Liver (tissue), 9 donors: ENCODE data around the gene PXMP4. TPM values are rescaled to one million over a fixed set of nuclear protein-coding genes. Genes with fewer than 3 reads are reported as not detected.
A peak's percentile ranks its signal among the peaks of the same experiment; 100 is the strongest.

Source experiments
- DNase-seq: peaks from one replicate; pipeline ENCODE4 v3.0.0-alpha.2; 2017; ENCODE audit warnings: low spot score
- H3K27ac ChIP-seq, 2 donors: one replicate each; pipeline ENCODE4 v1.7.0; 2013; ENCODE audit warnings: inconsistent platforms in 2 of 2, low read length in 2 of 2, control low read depth in 1 of 2, low read depth in 1 of 2, mild to moderate bottlenecking in 1 of 2
- H3K27me3 ChIP-seq, 4 donors: one replicate each; pipeline versions ENCODE4 v1.6.1 to v1.7.0; 2013; ENCODE audit warnings: low read length in 3 of 4, inconsistent platforms in 1 of 4, mild to moderate bottlenecking in 1 of 4, moderate library complexity in 1 of 4; ENCODE audit not compliant: control insufficient read depth in 4 of 4, insufficient read depth in 4 of 4
- H3K36me3 ChIP-seq, 4 donors: one replicate each; pipeline versions ENCODE4 v1.6.1 to v1.7.0; 2013; ENCODE audit warnings: low read length in 3 of 4, mild to moderate bottlenecking in 3 of 4, low read depth in 1 of 4, moderate library complexity in 1 of 4; ENCODE audit not compliant: control insufficient read depth in 4 of 4, insufficient read depth in 3 of 4
- H3K4me1 ChIP-seq, 4 donors: one replicate each; pipeline versions ENCODE4 v1.6.1 to v1.7.0; 2013; ENCODE audit warnings: low read length in 3 of 4, mild to moderate bottlenecking in 3 of 4, moderate library complexity in 1 of 4; ENCODE audit not compliant: control insufficient read depth in 4 of 4, insufficient read depth in 4 of 4
- H3K4me3 ChIP-seq, 3 donors: one replicate each; pipeline versions ENCODE4 v1.6.1 to v1.7.0; 2013; ENCODE audit warnings: low read length in 3 of 3, control low read depth in 1 of 3, low read depth in 1 of 3, mild to moderate bottlenecking in 1 of 3
- H3K9ac ChIP-seq, 2 donors: one replicate each; pipeline ENCODE4 v1.7.0; 2013; ENCODE audit warnings: low read length in 2 of 2, mild to moderate bottlenecking in 2 of 2, moderate library complexity in 2 of 2, control low read depth in 1 of 2, low read depth in 1 of 2
- H3K9me3 ChIP-seq, 4 donors: one replicate each; pipeline versions ENCODE4 v1.6.1 to v1.7.0; 2013; ENCODE audit warnings: low read length in 3 of 4; ENCODE audit not compliant: control insufficient read depth in 4 of 4
- CTCF ChIP-seq: fragments of 150-350 bp; IDR thresholded peaks from 2 replicates; pipeline ENCODE4 v1.5.1; 2017; ENCODE audit warnings: improper control_type of control experiment, low read depth, low read length; ENCODE audit not compliant: missing input control
- EGR1 ChIP-seq, 2 donors: IDR thresholded peaks; 2 replicates each; pipeline ENCODE4 v1.6.1; 2016 to 2018; ENCODE audit warnings: antibody characterized with exemption in 2 of 2, low read depth in 2 of 2
- FOXA1 ChIP-seq: IDR thresholded peaks from 2 replicates; pipeline ENCODE4 v1.6.1; 2016; ENCODE audit warnings: antibody characterized with exemption
- FOXA2 ChIP-seq: IDR thresholded peaks from 2 replicates; pipeline ENCODE4 v1.6.1; 2016; ENCODE audit warnings: antibody characterized with exemption
- HNF4A ChIP-seq, 2 donors: conservative IDR thresholded peaks; 2 replicates each; pipeline ENCODE4 v1.6.1; 2016; ENCODE audit warnings: antibody characterized with exemption in 2 of 2, mild to moderate bottlenecking in 2 of 2
- HNF4G ChIP-seq: IDR thresholded peaks from 2 replicates; pipeline ENCODE4 v1.6.1; 2016; ENCODE audit warnings: antibody characterized with exemption
- JUND ChIP-seq, 2 donors: IDR thresholded peaks; 2 replicates each; pipeline ENCODE4 v1.6.1; 2016; ENCODE audit warnings: antibody characterized with exemption in 2 of 2
- NR2F2 ChIP-seq: IDR thresholded peaks from 2 replicates; pipeline ENCODE4 v1.6.1; 2016; ENCODE audit warnings: antibody characterized with exemption
- RAD21 ChIP-seq, 2 donors: IDR thresholded peaks; 2 replicates each; pipeline ENCODE4 v1.6.1; 2016; ENCODE audit warnings: antibody characterized with exemption in 2 of 2, mild to moderate bottlenecking in 2 of 2
- SP1 ChIP-seq: IDR thresholded peaks from 2 replicates; pipeline ENCODE4 v1.6.1; 2018; ENCODE audit warnings: antibody characterized with exemption, mild to moderate bottlenecking
- TAF1 ChIP-seq: conservative IDR thresholded peaks from 2 replicates; pipeline ENCODE4 v1.6.1; 2016; ENCODE audit warnings: antibody characterized with exemption, mild to moderate bottlenecking
- YY1 ChIP-seq: IDR thresholded peaks from 2 replicates; pipeline ENCODE4 v1.6.1; 2016; ENCODE audit warnings: antibody characterized with exemption, mild to moderate bottlenecking
- ZBTB33 ChIP-seq: IDR thresholded peaks from 2 replicates; pipeline ENCODE4 v1.6.1; 2016; ENCODE audit warnings: antibody characterized with exemption
- WGBS: extraction: QIAGEN DNeasy Blood & Tissue Kit; methylation state at CpG from one replicate; pipeline ENCODE4 v1.1.7; 2013; 5-methylcytosine and 5-hydroxymethylcytosine counted together
- polyA plus RNA-seq, 2 donors: library from polyadenylated mRNA; stranded (reverse) in 1 of 2; unstranded in 1 of 2; fragments of 200-250 nt in 1 of 2; fragments of >200 nt in 1 of 2; fragmentation: Nextera tagmentation in 1 of 2; extraction: Ambion mirVana in 1 of 2; gene quantifications; one replicate each; pipeline versions ENCODE4 v1.2.1 to v1.2.3, GENCODE V29; 2013 to 2015
- total RNA-seq, 2 donors: library from RNA; depleted of rRNA; stranded (reverse); fragments of >200 nt; gene quantifications; one replicate each; pipeline ENCODE4 v1.2.3, GENCODE V29; 2014
- donor health status: healthy.
- donor health status: healthy.
- donor health status: healthy.
- donor health status: healthy.
- donor health status: healthy.

Gene PXMP4
- total and polyA plus RNA-seq, 4 donors, result 5.5 to 16.0 (median 9.3) TPM

- DNase-seq, result no peak
- Histone ChIP-seq H3K36me3 (no peaks in the 10 kb centered on the region), H3K9ac (no peak overlapping the region), H3K4me1 (peaks cover 7 to 20% (median 14%) of the 10 kb centered on the region in 4 donors), H3K4me3 (no peak overlapping the region), H3K9me3 (no peaks in the 10 kb centered on the region), H3K27ac (no peak overlapping the region), H3K27me3 (no peaks in the 10 kb centered on the region)
- 95% methylated on average over 11 of the region's 11 CpGs for WGBS
- TF ChIP-seq JUND (IDR thresholded peaks at IDR 0.05) (no peak), ZBTB33 (no peak), HNF4G (no peak), SP1 (no peak), YY1 (no peak), FOXA1 (no peak), CTCF (no peak)
These were observed 44.0 kb downstream of the PXMP4 start for GRCh38 chr20:33676121-33676520.

- Histone ChIP-seq H3K36me3 (no peaks in the 10 kb centered on the region), H3K4me3 (no peak overlapping the region), H3K9ac (peak overlapping the region in 1 of 2 donors; percentile 12), H3K27ac (peak overlapping the region in 1 of 2 donors; percentile 38), H3K27me3 (no peaks in the 10 kb centered on the region), H3K4me1 (peaks cover 7 to 23% (median 14%) of the 10 kb centered on the region in 4 donors), H3K9me3 (no peaks in the 10 kb centered on the region)
- no peak for DNase-seq
- 71% methylated on average over 16 of the region's 16 CpGs for WGBS
- TF ChIP-seq HNF4A (conservative IDR thresholded peaks at IDR 0.05) (no peak), NR2F2 (no peak), ZBTB33 (no peak), HNF4G (no peak), FOXA2 (no peak), EGR1 (IDR thresholded peaks at IDR 0.05; ENCODE audit: low read depth in 2 of 2) (no peak), JUND (IDR thresholded peaks at IDR 0.05) (no peak), RAD21 (IDR thresholded peaks at IDR 0.05) (no peak), TAF1 (no peak), SP1 (no peak)
These were observed 44.8 kb downstream of the PXMP4 start for GRCh38 chr20:33675136-33675959.
